ENCODE measurements around the gene MNAT1. TPM values are rescaled to one million over a fixed set of nuclear protein-coding genes. Genes with fewer than 3 reads are reported as not detected.

MNAT1 gene
- total RNA-seq, 1 experiment from 2014 or later = 45.7 TPM

DNA sequence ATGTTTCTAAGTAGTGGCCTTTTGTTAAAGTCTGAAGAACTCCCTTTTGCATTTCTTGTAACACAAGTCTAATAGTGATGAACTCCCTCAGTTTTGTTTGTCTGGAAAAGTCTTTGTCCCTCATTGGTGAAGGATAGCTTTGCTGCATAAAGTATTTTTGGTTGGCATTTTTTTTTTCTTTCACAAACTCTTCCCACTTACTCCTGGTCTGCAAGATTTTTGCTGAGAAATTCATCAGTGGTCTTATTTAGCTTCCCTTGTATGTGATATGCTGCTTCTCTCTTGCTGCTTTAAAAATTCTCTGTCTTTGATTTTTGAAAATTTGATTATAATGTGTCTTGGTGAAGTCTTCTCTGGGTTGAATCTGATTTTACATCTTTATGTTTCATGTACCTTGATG, 223.6 kb downstream of the MNAT1 start:
- Histone ChIP-seq H3K9me3 (peaks cover 14% of the 10 kb centered on the region; the same call in 1 of the 2 replicates), H3K36me3 (no peaks in the 10 kb centered on the region), H3K27me3 (no peaks in the 10 kb centered on the region), H3K4me3 (no peak overlapping the region)
- DNase-seq = no peak

DNA sequence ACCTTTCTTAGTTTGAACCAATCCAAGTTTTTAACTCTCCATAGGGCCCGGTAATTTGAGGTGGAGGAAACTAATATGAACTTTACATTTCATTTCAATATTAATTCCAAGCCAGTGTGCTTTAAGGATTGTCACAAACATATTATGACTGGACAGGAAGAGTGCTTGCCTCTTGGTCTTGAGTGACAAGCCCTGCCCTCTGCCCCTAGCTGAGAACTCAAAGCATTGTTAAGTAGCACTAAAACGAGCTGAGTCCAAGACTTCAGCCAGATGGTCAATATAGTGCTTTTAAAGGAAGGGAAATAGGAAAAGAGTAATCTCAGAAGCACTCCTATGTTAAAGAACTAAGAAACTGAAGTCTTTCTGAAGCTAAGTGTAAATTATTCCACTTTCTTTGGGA, 229.2 kb downstream of the MNAT1 start:
- H3K27me3 ChIP-seq = no peaks in the 10 kb centered on the region
- no peaks in the 10 kb centered on the region for H3K36me3 ChIP-seq
- H3K4me3 ChIP-seq = no peak overlapping the region
- peaks cover 2% of the 10 kb centered on the region; the same call in 1 of the 2 replicates for H3K9me3 ChIP-seq
- no peak for DNase-seq

DNA sequence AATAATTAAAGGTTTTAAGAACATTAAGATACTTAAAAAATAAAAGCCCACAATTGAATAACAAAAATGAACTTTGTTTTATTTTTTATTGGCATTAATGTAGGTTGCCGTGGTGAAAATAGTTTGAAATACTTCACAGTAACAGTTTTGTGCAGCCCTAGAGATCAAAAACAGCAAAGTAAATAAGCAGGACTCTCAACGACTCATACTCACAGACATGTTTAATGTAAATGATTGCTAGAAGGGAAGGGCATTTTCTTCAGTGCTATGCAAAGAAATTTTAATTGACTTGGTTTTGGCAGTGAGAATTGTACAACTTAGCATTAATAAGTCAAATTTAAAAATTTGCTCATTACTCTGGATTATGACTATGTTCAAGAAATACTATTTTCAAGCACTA, 230.3 kb downstream of the MNAT1 start:
- H3K9me3 ChIP-seq = no peaks in the 10 kb centered on the region
- no peak for DNase-seq
- H3K27me3 ChIP-seq = no peaks in the 10 kb centered on the region
- H3K36me3 ChIP-seq = no peaks in the 10 kb centered on the region
- H3K4me3 ChIP-seq = no peak overlapping the region

DNA sequence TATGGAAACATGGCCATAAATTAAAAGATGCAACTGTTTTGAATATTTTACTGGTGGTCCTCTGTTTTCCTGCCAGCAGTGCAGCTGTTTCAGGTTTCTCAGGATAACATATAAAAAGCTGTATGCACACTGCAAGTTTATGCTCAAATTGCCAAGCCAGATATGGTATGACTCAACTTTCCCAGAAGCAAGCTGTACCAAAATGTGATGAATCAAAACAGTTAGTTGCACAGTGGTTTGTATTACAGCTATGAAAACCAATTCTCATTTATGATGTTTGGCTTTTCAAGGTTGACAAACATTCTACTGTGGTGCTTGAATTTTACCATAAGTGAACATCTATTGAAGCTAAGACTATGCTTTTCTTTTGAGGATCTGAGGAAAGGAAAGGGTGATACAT, 230.8 kb downstream of the MNAT1 start:
- no peaks in the 10 kb centered on the region for H3K27me3 ChIP-seq
- DNase-seq = no peak
- H3K4me3 ChIP-seq = no peak overlapping the region
- no peaks in the 10 kb centered on the region for H3K9me3 ChIP-seq
- no peaks in the 10 kb centered on the region for H3K36me3 ChIP-seq

DNA sequence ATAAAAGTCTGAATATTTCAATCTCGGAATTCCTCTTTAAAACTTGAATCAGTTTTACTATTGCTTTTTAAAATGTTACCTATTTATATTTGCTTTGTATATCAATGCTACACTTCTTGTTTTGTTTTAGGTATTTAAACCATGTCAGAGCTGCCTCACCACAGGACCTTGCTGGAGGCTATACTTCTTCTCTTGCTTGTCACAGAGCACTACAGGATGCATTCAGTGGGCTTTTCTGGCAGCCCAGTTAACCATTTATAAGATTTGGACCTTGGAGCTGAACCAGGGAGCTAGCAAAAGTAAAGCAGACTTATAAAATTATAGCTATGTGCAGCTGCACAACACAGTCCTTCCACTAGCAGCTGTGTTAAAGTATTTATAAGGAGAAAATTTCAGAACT, 233.5 kb downstream of the MNAT1 start:
- Histone ChIP-seq H3K4me3 (no peak overlapping the region), H3K9me3 (no peaks in the 10 kb centered on the region), H3K36me3 (no peaks in the 10 kb centered on the region; the same call in 1 of the 2 replicates), H3K27me3 (no peaks in the 10 kb centered on the region)
- no peak for DNase-seq

DNA sequence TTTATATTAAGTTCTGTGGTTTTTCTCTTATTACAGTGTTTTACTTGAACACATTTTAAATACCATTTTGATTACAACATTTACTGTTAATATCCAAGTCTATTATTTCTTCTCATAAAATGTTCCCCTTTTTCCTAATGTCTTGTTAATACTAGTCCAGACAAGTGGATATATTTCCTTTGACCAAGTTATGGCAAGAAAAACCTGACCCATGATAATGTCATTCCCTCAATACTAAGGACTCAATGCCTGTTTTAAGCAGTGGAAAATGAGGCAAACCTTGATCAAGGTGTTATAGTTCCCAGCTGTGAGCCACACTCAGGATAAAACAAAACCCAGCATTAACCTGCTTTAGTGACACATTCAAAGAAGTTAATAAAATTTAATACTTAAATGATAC, 234.1 kb downstream of the MNAT1 start:
- H3K9me3 ChIP-seq = no peaks in the 10 kb centered on the region
- no peaks in the 10 kb centered on the region for H3K27me3 ChIP-seq
- H3K36me3 ChIP-seq = no peaks in the 10 kb centered on the region; the same call in 1 of the 2 replicates
- no peak overlapping the region for H3K4me3 ChIP-seq
- no peak for DNase-seq

DNA sequence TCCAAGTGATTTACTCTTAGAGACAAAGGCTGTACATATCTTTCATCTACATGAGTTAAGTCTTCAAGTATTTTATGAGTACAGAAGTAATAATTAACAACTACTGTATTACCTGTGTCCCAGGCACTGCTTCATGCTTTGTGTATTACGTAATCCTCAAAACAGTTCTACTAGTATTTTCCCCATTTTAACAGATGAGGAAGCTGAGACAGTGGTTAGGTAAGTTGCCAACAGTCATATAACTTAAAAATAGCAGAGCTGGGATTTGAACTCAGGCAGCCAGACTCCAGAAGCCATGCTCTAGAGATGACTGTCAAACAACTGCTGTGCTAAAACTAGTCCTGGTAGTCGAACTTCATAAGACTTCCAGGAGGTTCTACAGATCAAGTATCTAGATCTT, 235.6 kb downstream of the MNAT1 start:
- no peak for DNase-seq
- no peaks in the 10 kb centered on the region for H3K9me3 ChIP-seq
- peaks cover under 1% of the 10 kb centered on the region; the same call in 1 of the 2 replicates for H3K36me3 ChIP-seq

DNA sequence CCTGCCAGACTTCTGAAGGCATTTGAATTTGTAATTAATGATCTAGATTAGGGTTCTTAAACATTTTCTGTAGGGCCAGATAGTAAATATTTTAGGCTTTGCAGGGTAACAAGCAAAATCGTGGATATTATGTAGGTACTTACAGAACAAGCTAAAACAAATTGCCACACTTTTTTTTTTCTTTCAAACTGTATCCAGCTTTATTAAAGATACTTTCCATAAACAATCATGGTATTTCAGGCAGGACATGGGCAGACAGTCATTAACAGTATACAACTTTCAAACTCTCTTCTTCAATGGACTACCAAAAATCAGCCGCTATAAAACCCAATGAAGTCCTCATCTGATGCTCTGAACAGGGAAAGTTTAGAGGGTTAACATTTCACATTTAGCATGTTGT, 236.7 kb downstream of the MNAT1 start:
- Histone ChIP-seq H3K36me3 (peaks cover 5% of the 10 kb centered on the region; the same call in 1 of the 2 replicates), H3K27me3 (no peaks in the 10 kb centered on the region), H3K4me3 (no peak overlapping the region), H3K9me3 (no peaks in the 10 kb centered on the region)
- DNase-seq = no peak

More for the DNA sequence above, 235.6 kb downstream of the MNAT1 start:
- Histone ChIP-seq H3K4me3 (no peak overlapping the region), H3K27me3 (no peaks in the 10 kb centered on the region)

DNA sequence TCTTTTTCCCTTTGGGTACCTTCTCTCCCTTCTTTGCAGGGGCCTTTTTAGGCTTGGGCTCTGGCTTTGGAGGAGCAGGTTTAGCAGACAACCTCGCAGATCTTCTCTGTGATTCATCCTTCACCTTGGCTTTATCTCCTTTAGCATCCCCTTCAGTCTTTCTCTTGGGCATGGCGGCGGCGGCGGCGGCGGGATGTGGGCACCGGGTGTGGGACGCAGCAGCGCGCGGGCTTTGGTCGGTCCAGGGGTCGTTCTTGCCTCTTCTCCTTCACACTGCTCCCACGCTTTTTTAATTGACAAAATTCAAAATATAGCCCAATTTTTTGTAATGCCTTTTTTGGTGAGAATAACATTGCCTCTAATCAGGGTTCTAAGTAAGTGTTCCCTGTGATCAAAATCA, 237.7 kb downstream of the MNAT1 start:
- H3K9me3 ChIP-seq = no peaks in the 10 kb centered on the region
- peaks cover 12% of the 10 kb centered on the region; the same call in 1 of the 2 replicates for H3K36me3 ChIP-seq
- H3K4me3 ChIP-seq = no peak overlapping the region
- DNase-seq = no peak
- no peaks in the 10 kb centered on the region for H3K27me3 ChIP-seq

DNA sequence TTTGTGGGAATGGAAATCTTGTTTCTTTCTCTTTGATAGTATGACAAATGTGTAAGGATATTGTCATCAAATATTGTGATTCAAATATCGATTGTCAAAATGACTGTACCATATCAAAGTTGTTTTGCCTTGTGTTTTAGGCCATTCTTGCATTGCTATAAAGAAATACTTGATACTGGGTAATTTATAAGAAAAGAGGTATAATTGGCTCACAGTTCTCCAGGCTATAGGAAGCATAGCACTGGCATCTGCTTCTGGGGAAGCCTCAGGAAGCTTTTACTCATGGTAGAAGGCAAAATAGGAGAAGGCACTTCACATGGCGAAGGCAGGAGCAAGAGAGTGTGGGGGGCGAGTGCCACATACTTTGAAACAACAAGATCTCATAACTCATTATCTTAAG, 238.5 kb downstream of the MNAT1 start:
- Histone ChIP-seq H3K4me3 (no peak overlapping the region), H3K36me3 (peaks cover 18% of the 10 kb centered on the region), H3K27me3 (no peaks in the 10 kb centered on the region), H3K9me3 (no peaks in the 10 kb centered on the region)
- no peak for DNase-seq

DNA sequence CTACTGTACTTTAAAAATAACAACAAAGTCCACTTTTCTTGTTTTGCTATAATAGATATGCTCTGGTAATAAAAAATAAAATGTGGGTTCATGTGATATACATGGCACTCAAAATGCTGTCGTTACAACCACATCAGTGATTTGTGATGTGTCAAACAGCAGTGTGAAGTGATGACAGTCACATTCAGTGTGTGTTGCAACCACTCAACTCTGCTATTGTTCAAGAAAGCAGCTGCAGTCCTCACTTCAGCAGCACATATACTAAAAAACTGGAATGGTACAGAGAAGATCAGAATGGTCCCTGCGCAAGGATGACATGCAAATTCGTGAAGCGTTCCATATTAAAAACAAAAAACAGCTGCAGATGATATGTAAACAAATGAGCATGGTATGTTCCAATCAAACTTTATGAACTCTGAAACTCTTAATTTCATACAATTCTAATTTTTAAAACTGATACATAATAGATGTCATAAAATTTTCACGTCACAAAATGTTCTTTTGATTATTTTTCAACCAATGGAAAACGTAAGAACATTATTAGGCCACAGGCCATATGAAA, 239.6 kb downstream of the MNAT1 start:
- Histone ChIP-seq H3K27me3 (no peaks in the 10 kb centered on the region), H3K4me3 (no peak overlapping the region), H3K9me3 (no peaks in the 10 kb centered on the region), H3K36me3 (peaks cover 24% of the 10 kb centered on the region)
- no peak for DNase-seq

DNA sequence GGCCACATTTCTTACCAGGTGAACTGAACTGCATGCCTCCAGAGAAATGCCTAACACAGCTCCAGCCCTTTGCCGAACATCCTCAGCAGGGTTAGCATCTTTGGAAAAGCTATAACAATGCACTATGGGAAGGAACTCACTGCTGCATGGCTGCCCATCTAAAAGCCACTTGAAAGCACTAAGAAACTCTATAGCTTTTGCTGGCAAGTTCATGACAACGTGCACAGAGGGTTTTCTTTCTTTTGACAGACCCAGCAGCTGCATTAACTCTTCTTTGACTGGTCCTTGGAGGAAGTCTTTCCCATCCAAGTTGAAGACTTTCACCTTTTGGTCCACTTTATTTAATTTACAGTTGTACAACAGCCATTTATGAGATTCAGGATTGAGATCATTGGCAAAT, 241.0 kb downstream of the MNAT1 start:
- Histone ChIP-seq H3K9me3 (no peaks in the 10 kb centered on the region), H3K4me3 (no peak overlapping the region), H3K36me3 (peaks cover 26% of the 10 kb centered on the region), H3K27me3 (no peaks in the 10 kb centered on the region)
- no peak for DNase-seq

DNA sequence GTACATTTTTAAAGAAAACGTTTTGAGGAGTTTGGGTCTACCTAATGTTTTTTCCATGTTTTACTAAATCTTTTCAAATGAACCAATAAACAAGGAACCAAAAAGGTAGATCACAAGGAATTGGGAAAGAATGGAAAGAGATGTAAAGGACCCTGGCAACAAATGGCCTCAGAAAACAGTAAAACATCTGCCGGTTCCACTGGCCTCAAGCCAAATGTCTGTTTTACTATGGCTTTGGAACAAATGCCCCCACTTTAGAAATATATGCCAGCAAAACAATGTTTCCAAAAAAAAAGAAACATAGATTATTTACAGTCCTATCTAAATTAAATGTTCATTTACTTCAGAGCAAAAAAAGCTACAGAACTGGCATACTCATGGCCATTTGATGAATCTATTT, 243.3 kb downstream of the MNAT1 start:
- H3K9me3 ChIP-seq = no peaks in the 10 kb centered on the region
- H3K4me3 ChIP-seq = no peak overlapping the region
- no peaks in the 10 kb centered on the region for H3K27me3 ChIP-seq
- H3K36me3 ChIP-seq = peaks cover 26% of the 10 kb centered on the region
- no peak for DNase-seq

DNA sequence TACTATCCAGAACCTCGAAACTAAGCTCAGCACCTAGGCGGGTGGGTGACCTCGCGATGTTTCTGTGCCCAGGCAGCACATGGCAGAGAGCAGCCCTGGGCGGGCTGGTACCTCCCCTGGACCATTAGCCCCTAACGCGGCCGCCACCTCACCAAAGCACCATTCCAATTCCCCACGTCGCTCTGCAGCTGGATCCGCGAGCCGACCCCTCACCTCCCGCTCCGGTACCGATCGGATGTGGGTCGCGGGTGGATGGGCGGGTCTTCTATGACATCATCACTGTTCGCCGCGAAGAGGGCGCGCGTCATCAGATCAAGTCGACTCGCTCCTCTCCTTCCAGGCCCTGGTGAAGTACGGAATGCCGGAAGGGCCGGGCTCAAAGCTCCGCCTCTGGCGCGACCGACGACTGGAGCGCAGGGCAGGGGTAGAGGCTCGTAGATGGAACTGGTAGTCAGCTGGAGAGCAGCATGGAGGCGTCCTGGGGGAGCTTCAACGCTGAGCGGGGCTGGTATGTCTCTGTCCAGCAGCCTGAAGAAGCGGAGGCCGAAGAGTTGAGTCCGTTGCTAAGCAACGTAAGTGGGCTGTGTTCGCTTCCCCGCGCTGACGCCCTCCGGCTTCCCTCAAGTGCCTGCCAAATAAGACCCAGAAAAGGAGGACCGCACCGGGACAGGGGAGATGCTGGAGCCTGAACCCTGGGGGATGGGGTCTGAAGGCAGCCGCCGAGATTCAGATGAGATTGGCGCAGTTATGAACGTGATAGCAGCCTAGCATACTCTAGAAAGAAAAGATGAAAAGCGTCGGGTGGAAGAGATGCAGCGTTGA, 246.5 kb downstream of the MNAT1 start, which contains the start of the genes SLC38A6 and TRMT5:
TSS of gene SLC38A6 (plus strand) at position 435 of the 822 bp plus-strand sequence. CDS start at position 468, 33 bp downstream.
TSS of gene TRMT5 (minus strand) at position 269 of the 822 bp plus-strand sequence. CDS start at position 163, 106 bp downstream.
- peaks cover 27% of the 10 kb centered on the region for H3K36me3 ChIP-seq
- no peaks in the 10 kb centered on the region for H3K9me3 ChIP-seq
- peak within 1 kb of the TSS; percentile 92 for H3K4me3 ChIP-seq
- DNase-seq = peak; percentile 92
- no peaks in the 10 kb centered on the region for H3K27me3 ChIP-seq

DNA sequence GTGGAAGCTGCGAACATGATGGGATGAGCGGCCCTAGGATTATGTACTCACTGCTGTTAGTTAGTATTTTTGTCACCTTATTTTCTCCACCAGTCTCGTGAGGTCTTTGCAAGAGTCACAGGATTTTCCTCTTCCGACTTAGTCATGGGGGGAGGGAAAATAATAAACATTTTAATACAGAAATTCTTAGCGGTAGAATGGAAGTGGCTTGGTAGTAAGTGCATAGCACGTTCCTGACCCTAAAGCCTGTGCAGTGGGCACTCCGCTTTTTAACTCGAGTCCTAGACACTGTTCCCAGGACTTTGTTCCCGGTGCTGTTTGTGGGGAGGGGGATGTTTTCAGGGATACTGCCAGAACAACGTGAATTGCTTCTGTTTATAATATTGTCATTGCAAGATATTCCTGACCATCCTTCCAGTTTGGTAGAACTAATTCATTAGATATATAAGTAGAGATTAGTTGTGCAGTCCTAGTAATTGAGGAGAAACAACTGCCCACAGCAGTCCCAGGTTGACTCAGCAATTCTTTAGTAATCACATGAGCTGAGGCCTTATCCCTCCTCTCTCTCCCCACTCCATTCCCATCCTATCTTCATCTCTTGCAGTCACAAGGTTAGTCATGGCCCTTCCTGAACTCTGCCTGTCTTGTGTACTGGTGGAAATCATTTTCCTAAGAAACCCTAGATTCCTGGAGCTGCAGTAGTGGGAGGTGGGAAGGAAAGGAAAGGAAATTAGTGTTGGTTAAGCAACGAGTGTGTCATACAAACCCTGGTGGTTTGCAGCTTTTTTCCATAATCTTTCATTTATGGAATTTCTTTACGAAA, 247.3 kb downstream of the MNAT1 start:
- Histone ChIP-seq H3K36me3 (peaks cover 21% of the 10 kb centered on the region), H3K27me3 (no peaks in the 10 kb centered on the region), H3K9me3 (no peaks in the 10 kb centered on the region), H3K4me3 (peak overlapping the region; percentile 92)
- peak; percentile 8 for DNase-seq

DNA sequence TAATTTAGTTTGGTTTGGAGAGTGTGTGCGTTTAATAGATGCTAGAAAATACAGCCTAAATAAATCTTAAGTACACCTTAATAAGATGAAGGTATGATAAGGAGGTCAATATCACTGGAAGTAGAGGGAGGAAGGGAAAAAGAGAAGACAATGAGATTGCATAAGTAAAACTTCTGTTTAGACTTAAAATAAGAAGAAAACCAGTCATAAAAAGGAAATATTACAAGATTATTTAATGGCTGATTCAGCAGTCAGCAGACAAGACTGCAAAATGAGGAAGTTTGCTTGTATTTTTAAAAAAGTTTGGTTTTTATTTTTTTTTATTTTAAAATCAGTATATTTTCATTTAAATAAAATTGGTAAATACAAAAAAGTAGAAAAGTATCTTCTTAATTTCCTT, 249.6 kb downstream of the MNAT1 start:
- H3K27me3 ChIP-seq = no peaks in the 10 kb centered on the region
- no peak overlapping the region for H3K4me3 ChIP-seq
- peaks cover 6% of the 10 kb centered on the region for H3K36me3 ChIP-seq
- H3K9me3 ChIP-seq = no peaks in the 10 kb centered on the region
- DNase-seq = no peak

DNA sequence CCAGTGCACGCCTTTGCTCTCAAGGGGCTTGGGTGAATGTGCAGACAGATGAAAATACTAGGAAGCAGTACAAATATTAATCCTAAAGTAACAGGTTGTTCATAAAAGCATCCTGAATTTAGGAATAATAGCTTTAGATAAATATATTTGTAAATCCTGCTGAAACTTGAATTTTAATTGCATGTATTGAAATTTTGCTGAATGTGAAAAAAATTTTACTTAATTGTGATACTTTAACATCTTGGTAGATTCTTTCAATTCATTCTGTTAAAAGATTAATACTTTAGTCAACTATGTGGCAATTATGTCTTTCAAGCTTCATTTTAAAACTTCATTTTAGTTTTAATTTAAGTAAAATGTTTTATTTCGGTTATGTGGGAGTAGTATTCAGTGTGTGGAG, 251.9 kb downstream of the MNAT1 start:
- Histone ChIP-seq H3K9me3 (no peaks in the 10 kb centered on the region), H3K27me3 (no peaks in the 10 kb centered on the region), H3K36me3 (peaks cover 4% of the 10 kb centered on the region; the same call in 1 of the 2 replicates), H3K4me3 (no peak overlapping the region)
- DNase-seq = no peak
